Kidney (tissue), 14 donors: Measurements from ENCODE around the gene CNOT4. TPM values are rescaled to one million over a fixed set of nuclear protein-coding genes. Genes with fewer than 3 reads are reported as not detected.

ENCODE experiments used
- DNase-seq, 5 donors: peaks; one replicate each; pipeline ENCODE4 v3.0.0-alpha.2; 2013 to 2020
- FAIRE-seq: peaks from 2 replicates; lab custom pipeline; 2012; peaks lifted over from hg19 to GRCh38; lab: Jason Lieb, UNC
- H3K27ac ChIP-seq, 2 donors: one replicate each; pipeline ENCODE4 v1.7.0; 2013; ENCODE audit warnings: low read depth in 2 of 2, low read length in 2 of 2, inconsistent platforms in 1 of 2
- H3K27me3 ChIP-seq: one replicate; pipeline ENCODE4 v1.7.1; 2013; ENCODE audit warnings: low read length, inconsistent platforms; ENCODE audit not compliant: control insufficient read depth, insufficient read depth
- H3K36me3 ChIP-seq, 3 donors: one replicate each; pipeline versions ENCODE4 v1.7.0 to v1.7.1; 2013; ENCODE audit warnings: low read length in 3 of 3, control low read depth in 1 of 3, inconsistent platforms in 1 of 3; ENCODE audit not compliant: insufficient read depth in 3 of 3, control insufficient read depth in 2 of 3
- H3K4me1 ChIP-seq, 3 donors: one replicate each; pipeline versions ENCODE4 v1.7.0 to v1.7.1; 2013; ENCODE audit warnings: low read length in 3 of 3, inconsistent platforms in 1 of 3, low read depth in 1 of 3; ENCODE audit not compliant: control insufficient read depth in 2 of 3, insufficient read depth in 2 of 3
- H3K4me3 ChIP-seq, 3 donors: one replicate each; pipeline versions ENCODE4 v1.7.0 to v1.8.1; 2013; ENCODE audit warnings: low read length in 3 of 3, control low read depth in 1 of 3, inconsistent platforms in 1 of 3
- H3K9ac ChIP-seq, 3 donors: one replicate each; pipeline versions ENCODE4 v1.7.0 to v1.7.1; 2013; ENCODE audit warnings: low read length in 3 of 3, control low read depth in 1 of 3, inconsistent platforms in 1 of 3
- H3K9me3 ChIP-seq, 3 donors: one replicate each; pipeline versions ENCODE4 v1.7.0 to v1.7.1; 2013; ENCODE audit warnings: low read length in 3 of 3, control low read depth in 1 of 3, inconsistent platforms in 1 of 3; ENCODE audit not compliant: control insufficient read depth in 2 of 3, insufficient read depth in 1 of 3
- intact Hi-C: fragments of 100-400 bp; cut with DNase I; formaldehyde crosslinking; loops from one replicate; pipeline ENCODE4 v1.11.1; 2022
- polyA plus RNA-seq: library from polyadenylated mRNA; stranded (reverse); fragments of 350-450 nt; fragmentation: Illumina TruSeq; extraction: RNeasy Lipid Tissue Mini Kit (QIAGEN cat#74804); gene quantifications from one replicate; pipeline ENCODE4 v1.2.3, GENCODE V29; 2014; ENCODE audit warnings: low read depth, low replicate concordance; ENCODE audit not compliant: insufficient read depth
- total RNA-seq: library from RNA; stranded (reverse); fragmentation: NEBNext Ultra II Directional; extraction: Animal tissue kit (Norgen Biotek cat#: 25700); gene quantifications from one replicate; pipeline ENCODE4 v1.2.1, GENCODE V29; 2021
- TF ChIP-seq, protein P1 (sequence below): IDR thresholded peaks from 3 replicates; pipeline ENCODE4 v1.5.1; 2012; ENCODE audit warnings: mild to moderate bottlenecking, moderate library complexity, borderline replicate concordance; ENCODE audit not compliant: insufficient read depth; ENCODE audit errors: extremely low read depth
- donor health status: control.
- donor health status: control.
- donor health status: control.
- donor health status: control.
- donor health status: control.
- donor health status: DM: yes; HTN: yes; CAD: no.
- donor health status: Normal renal cell carcinoma (clear cell type).

The CNOT4 gene
- total and polyA plus RNA-seq, 2 donors from 2014 or later: 8.4 to 26.2 TPM

DNA sequence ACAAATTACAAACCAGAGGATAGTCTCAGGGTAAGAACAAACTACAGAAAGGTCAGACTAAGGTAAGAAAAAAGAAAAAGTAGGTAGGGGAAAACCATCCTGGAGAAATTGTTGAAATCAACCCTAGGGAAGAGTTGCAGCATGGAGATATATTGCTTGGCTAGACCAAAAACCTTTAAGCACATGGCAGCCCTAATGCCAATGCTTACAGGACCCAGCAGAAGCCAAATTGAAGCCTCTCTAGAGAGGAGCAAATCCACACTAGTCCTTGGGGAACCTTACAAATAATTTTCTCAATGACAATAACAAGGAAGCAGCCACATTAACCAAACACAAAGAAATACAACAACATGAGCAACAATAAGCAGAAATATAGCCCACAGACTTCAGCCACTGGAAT lies 81.9 kb downstream of the CNOT4 start:
- no peaks in the 10 kb centered on the region for H3K9me3 ChIP-seq

DNA sequence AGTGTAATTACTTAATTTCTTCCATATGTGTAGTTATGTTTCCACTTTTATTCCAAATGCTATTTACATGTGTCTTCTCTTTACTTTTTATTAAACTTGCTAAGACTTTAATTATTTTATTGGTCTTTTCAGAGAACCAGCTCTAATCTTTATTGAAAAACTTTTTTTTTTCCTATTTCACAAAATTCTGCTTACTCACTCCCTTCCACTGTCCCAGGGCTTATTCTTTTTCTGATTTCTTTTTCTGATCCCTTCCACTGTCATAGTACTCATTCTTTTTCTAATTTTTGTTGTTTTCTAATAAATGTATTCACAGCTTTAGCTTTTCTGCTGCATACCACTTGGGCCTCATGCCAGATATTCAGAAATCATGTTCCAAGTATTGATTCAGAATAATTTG lies 82.7 kb downstream of the CNOT4 start:
- no peak for FAIRE-seq
- H3K4me3 ChIP-seq: no peak overlapping the region
- H3K4me1 ChIP-seq: no peaks in the 10 kb centered on the region
- intact Hi-C loops: no loop called here
- H3K27me3 ChIP-seq: no peaks in the 10 kb centered on the region
- no peaks in the 10 kb centered on the region for H3K36me3 ChIP-seq
- H3K9me3 ChIP-seq: no peaks in the 10 kb centered on the region
- DNase-seq: no peak
- TF ChIP-seq, protein P1, sequence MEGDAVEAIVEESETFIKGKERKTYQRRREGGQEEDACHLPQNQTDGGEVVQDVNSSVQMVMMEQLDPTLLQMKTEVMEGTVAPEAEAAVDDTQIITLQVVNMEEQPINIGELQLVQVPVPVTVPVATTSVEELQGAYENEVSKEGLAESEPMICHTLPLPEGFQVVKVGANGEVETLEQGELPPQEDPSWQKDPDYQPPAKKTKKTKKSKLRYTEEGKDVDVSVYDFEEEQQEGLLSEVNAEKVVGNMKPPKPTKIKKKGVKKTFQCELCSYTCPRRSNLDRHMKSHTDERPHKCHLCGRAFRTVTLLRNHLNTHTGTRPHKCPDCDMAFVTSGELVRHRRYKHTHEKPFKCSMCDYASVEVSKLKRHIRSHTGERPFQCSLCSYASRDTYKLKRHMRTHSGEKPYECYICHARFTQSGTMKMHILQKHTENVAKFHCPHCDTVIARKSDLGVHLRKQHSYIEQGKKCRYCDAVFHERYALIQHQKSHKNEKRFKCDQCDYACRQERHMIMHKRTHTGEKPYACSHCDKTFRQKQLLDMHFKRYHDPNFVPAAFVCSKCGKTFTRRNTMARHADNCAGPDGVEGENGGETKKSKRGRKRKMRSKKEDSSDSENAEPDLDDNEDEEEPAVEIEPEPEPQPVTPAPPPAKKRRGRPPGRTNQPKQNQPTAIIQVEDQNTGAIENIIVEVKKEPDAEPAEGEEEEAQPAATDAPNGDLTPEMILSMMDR: no peak
- H3K9ac ChIP-seq: no peak overlapping the region
- no peak overlapping the region for H3K27ac ChIP-seq

More for the DNA sequence above, 81.9 kb downstream of the CNOT4 start:
- Histone ChIP-seq H3K27ac (no peak overlapping the region), H3K27me3 (no peaks in the 10 kb centered on the region), H3K4me3 (no peak overlapping the region), H3K4me1 (no peaks in the 10 kb centered on the region), H3K9ac (no peak overlapping the region), H3K36me3 (no peaks in the 10 kb centered on the region)
- intact Hi-C loops: no loop called here
- TF ChIP-seq, protein P1: no peak
- DNase-seq (no peak), FAIRE-seq (no peak)

DNA sequence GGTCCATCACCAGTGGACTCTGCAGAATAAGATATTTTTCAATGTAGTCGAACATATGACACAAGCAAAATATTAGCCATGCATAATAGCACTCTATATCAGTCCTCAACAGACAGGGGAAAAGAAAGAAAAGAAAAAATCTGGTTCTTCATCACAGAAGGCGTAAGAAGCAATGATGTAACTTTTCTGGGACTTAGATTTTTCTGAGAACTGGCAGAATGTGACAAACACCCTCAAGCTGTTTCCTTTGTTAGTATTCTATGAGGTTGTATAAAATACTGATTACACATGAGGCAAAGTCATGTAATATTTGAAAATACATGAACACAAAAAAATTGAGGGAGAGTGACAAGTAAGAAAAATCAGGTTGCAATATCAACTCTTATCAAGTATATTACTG lies 84.9 kb downstream of the CNOT4 start:
- TF ChIP-seq, protein P1: no peak
- no peaks in the 10 kb centered on the region for H3K9me3 ChIP-seq
- intact Hi-C loops: no loop called here
- H3K27me3 ChIP-seq: no peaks in the 10 kb centered on the region
- H3K36me3 ChIP-seq: no peaks in the 10 kb centered on the region
- H3K27ac ChIP-seq: no peak overlapping the region
- FAIRE-seq: no peak
- no peak overlapping the region for H3K4me3 ChIP-seq
- H3K9ac ChIP-seq: no peak overlapping the region
- DNase-seq: no peak
- H3K4me1 ChIP-seq: no peaks in the 10 kb centered on the region

DNA sequence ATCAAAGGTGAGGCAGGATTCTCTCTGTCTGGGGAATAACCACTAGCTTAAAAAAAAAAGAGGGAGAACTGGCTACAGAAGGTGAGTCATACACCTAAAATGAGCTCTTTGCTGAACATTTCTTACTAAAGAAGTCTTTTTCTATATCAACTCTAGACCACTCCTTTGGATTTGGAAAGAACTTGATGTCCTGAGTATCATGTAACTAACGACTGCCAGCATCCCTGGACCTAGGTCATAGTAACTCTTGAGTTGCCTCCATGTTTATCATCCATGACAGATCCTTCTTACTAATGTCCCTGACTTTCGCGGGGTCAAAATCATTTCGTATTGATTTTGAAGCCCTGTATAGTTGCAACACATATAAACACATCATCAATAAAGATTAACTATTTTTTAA lies 89.1 kb downstream of the CNOT4 start:
- Histone ChIP-seq H3K4me3 (no peak overlapping the region), H3K27me3 (no peaks in the 10 kb centered on the region), H3K27ac (no peak overlapping the region), H3K4me1 (no peaks in the 10 kb centered on the region), H3K36me3 (peaks cover 0 to 6% (median 0%) of the 10 kb centered on the region in 3 donors), H3K9me3 (no peaks in the 10 kb centered on the region), H3K9ac (no peak overlapping the region)
- intact Hi-C loops: no loop called here
- DNase-seq (no peak), FAIRE-seq (no peak)
- TF ChIP-seq, protein P1: no peak
